Activated CD4-positive, alpha-beta T cell treated with anti-CD3 and anti-CD28 coated beads, Interleukin-2, amount 10 ng/mL, durations not matched to agents 24 days and 14 days (primary cell): ENCODE measurements around the gene LYPD5. TPM values are rescaled to one million over a fixed set of nuclear protein-coding genes. Genes with fewer than 3 reads are reported as not detected.
A peak's percentile ranks its signal among the peaks of the same experiment; 100 is the strongest.
"Not testable (repeated sequence)": the region's sequence is repeated elsewhere in the genome, so short reads cannot be mapped to it uniquely, and the experiment has no call there.

ENCODE experiments used
- DNase-seq: peaks from one replicate; pipeline ENCODE4 v3.0.0; 2022
- H3K27ac Mint-ChIP-seq: one replicate; pipeline ENCODE4 v1.8.0; 2022; ENCODE audit warnings: mild to moderate bottlenecking, mixed read lengths
- H3K27me3 Mint-ChIP-seq: one replicate; pipeline ENCODE4 v1.8.0; 2022; ENCODE audit warnings: mixed read lengths
- H3K36me3 Mint-ChIP-seq: one replicate; pipeline ENCODE4 v1.8.0; 2022; ENCODE audit warnings: low read depth, mild to moderate bottlenecking, mixed read lengths
- H3K4me1 Mint-ChIP-seq: one replicate; pipeline ENCODE4 v1.8.0; 2021; ENCODE audit warnings: mixed read lengths
- H3K4me3 Mint-ChIP-seq: one replicate; pipeline ENCODE4 v1.8.0; 2022; ENCODE audit warnings: mild to moderate bottlenecking, moderate library complexity, mixed read lengths
- H3K9me3 Mint-ChIP-seq: one replicate; pipeline ENCODE4 v1.8.0; 2021; ENCODE audit warnings: mixed read lengths
- intact Hi-C: fragments of 100-400 bp; cut with micrococcal nuclease; formaldehyde crosslinking; loops from one replicate; pipeline ENCODE4 v1.15.1; 2023
- total RNA-seq: library from RNA; stranded (reverse); gene quantifications from 2 replicates; pipeline ENCODE4 v1.2.3, GENCODE V29; 2022

LYPD5 gene, protein sequence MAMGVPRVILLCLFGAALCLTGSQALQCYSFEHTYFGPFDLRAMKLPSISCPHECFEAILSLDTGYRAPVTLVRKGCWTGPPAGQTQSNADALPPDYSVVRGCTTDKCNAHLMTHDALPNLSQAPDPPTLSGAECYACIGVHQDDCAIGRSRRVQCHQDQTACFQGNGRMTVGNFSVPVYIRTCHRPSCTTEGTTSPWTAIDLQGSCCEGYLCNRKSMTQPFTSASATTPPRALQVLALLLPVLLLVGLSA
- total RNA-seq: 0.26 and 0.42 TPM in 2 replicates

DNA sequence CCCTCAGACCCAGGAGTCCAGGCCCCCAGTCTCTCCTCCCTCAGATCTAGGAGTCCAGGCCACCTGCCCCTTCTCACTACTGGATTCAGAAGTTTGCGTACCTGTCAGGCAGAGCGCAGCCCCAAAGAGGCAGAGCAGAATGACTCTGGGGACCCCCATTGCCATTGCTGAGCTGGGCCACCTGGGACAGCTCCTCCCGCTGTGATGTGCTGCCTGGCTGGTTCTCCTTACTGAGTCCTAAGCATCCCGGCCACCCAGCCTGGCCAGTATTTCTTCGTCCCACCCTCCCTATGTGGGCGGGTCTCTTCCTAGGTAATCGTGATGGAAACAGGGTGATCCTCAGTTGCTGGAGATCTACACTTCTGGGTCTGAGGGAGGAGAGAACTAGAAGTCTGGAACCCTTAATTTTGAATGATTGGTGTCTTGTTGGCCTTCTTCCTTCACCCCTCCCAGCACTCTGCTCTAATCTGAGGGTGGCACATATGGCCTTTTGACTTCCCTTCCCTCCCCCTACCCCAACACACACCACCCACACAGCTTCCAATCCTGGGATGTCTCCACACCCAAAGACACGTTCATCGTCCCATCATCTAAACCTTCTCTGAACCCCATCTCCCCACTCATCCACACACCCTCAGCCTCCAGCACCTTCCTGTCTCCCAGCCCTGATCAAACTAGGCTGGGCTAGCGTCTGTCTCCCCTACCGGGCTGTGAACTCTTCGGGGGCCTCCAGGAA is at the start of gene LYPD5:
LYPD5 (minus strand) TSS at position 232 of the 736 bp plus-strand sequence; CDS start at position 165, 67 bp downstream.
- H3K4me1 Mint-ChIP-seq: peaks cover 10% of the 10 kb centered on the region
- peaks cover 23% of the 10 kb centered on the region for H3K27me3 Mint-ChIP-seq
- H3K9me3 Mint-ChIP-seq: no peaks in the 10 kb centered on the region
- H3K27ac Mint-ChIP-seq: no peak within 1 kb of the TSS
- no peak within 1 kb of the TSS for H3K4me3 Mint-ChIP-seq
- no peaks in the 10 kb centered on the region for H3K36me3 Mint-ChIP-seq
- DNase-seq: no peak
- intact Hi-C loops: no loop called here

DNA sequence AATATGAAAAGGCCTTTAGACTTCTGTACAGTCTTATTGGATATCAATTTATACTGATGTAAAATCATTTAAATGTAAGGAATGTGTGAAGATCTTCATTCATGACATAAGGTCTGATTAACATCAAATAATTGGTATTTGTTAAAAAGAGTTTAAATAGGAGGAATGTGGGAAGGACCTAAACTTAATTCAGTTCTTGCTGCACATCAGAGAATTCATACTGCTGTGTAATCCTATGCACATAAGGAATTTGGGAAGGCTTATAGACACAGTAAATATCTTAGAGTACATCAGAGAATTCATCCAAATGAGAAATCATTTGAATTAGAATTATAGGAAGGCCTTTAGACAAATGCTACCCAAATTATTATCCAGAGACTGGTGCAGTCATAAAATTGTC is 46.6 kb upstream of the LYPD5 start:
- no peak overlapping the region for H3K4me3 Mint-ChIP-seq
- intact Hi-C loops: no loop called here
- H3K4me1 Mint-ChIP-seq: no peaks in the 10 kb centered on the region
- H3K9me3 Mint-ChIP-seq: peaks cover 20% of the 10 kb centered on the region
- H3K27ac Mint-ChIP-seq: no peak overlapping the region
- DNase-seq: no peak
- H3K27me3 Mint-ChIP-seq: no peaks in the 10 kb centered on the region
- H3K36me3 Mint-ChIP-seq: peaks cover 23% of the 10 kb centered on the region

DNA sequence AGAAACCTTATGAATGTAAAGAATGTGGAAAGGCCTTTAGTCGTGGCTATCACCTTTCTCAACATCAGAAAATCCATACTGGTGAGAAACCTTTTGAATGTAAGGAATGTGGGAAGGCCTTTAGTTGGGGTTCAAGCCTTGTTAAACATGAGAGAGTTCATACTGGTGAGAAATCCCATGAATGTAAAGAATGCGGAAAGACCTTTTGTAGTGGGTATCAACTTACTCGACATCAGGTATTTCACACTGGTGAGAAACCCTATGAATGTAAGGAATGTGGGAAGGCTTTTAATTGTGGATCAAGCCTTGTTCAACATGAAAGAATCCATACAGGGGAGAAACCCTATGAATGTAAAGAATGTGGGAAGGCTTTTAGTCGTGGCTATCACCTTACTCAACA is 45.6 kb upstream of the LYPD5 start:
- H3K36me3 Mint-ChIP-seq: peaks cover 27% of the 10 kb centered on the region
- H3K4me1 Mint-ChIP-seq: no peaks in the 10 kb centered on the region
- H3K4me3 Mint-ChIP-seq: no peak overlapping the region
- intact Hi-C loops: no loop called here
- no peak overlapping the region for H3K27ac Mint-ChIP-seq
- no peaks in the 10 kb centered on the region for H3K27me3 Mint-ChIP-seq
- H3K9me3 Mint-ChIP-seq: peaks cover 20% of the 10 kb centered on the region
- no peak for DNase-seq

DNA sequence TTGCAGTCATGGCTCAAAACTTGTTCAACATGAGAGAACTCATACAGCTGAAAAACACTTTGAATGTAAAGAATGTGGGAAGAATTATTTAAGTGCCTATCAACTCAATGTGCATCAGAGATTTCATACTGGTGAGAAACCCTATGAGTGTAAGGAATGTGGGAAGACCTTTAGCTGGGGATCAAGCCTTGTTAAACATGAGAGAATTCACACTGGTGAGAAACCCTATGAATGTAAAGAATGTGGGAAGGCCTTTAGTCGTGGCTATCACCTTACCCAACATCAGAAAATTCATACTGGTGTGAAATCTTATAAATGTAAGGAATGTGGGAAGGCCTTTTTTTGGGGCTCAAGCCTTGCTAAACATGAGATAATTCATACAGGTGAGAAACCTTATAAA is 45.0 kb upstream of the LYPD5 start:
- peaks cover 29% of the 10 kb centered on the region for H3K36me3 Mint-ChIP-seq
- H3K4me3 Mint-ChIP-seq: no peak overlapping the region
- H3K27ac Mint-ChIP-seq: no peak overlapping the region
- DNase-seq: no peak
- no peaks in the 10 kb centered on the region for H3K27me3 Mint-ChIP-seq
- intact Hi-C loops: no loop called here
- peaks cover 17% of the 10 kb centered on the region for H3K9me3 Mint-ChIP-seq
- no peaks in the 10 kb centered on the region for H3K4me1 Mint-ChIP-seq

DNA sequence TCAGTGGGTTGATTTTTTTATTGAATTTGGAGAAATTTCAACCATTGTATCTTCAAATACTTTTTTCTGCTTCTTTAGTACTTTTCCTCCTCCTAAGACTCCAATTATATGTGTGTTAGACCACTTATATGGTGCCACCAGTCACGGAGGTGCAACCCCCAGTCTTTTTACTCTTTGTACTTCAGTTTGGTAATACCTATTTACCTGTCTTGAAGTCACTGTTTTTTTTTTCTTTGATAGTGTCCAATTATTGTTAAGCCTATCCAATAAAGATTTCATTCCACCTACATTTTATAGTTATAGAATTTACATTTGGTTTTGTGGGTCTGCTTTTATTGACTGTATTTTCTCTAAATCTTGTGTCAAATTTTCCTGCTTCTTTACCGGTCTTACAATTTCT is 39.8 kb upstream of the LYPD5 start:
- Mint-ChIP-seq H3K36me3 (peaks cover 60% of the 10 kb centered on the region), H3K4me1 (no peaks in the 10 kb centered on the region), H3K27me3 (no peaks in the 10 kb centered on the region), H3K9me3 (peaks cover 21% of the 10 kb centered on the region), H3K4me3 (no peak overlapping the region), H3K27ac (no peak overlapping the region)
- DNase-seq: no peak
- intact Hi-C loops: no loop called here

DNA sequence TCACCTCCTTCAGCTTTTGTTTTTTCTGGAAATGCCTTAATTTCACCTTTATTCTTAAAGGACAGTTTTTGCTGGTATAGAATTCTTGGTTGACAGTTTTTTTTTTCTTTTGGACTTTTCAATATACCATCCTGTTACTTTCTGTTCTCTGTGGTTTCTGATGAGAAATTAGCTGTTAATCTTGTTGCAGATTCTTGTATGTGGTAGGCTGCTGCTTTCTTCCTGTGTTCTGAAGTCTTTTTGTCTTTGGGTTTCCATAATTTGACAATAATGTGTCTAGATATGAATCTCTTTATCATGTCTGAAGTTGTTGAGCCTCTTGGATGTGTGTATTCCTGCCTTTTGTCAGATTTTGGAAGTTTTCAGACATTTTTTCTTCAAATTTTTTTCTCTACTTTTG is 36.9 kb upstream of the LYPD5 start:
- Mint-ChIP-seq H3K9me3 (peaks cover 31% of the 10 kb centered on the region), H3K27me3 (no peaks in the 10 kb centered on the region), H3K27ac (no peak overlapping the region), H3K4me3 (no peak overlapping the region), H3K36me3 (peaks cover 74% of the 10 kb centered on the region), H3K4me1 (no peaks in the 10 kb centered on the region)
- no peak for DNase-seq
- intact Hi-C loops: no loop called here

DNA sequence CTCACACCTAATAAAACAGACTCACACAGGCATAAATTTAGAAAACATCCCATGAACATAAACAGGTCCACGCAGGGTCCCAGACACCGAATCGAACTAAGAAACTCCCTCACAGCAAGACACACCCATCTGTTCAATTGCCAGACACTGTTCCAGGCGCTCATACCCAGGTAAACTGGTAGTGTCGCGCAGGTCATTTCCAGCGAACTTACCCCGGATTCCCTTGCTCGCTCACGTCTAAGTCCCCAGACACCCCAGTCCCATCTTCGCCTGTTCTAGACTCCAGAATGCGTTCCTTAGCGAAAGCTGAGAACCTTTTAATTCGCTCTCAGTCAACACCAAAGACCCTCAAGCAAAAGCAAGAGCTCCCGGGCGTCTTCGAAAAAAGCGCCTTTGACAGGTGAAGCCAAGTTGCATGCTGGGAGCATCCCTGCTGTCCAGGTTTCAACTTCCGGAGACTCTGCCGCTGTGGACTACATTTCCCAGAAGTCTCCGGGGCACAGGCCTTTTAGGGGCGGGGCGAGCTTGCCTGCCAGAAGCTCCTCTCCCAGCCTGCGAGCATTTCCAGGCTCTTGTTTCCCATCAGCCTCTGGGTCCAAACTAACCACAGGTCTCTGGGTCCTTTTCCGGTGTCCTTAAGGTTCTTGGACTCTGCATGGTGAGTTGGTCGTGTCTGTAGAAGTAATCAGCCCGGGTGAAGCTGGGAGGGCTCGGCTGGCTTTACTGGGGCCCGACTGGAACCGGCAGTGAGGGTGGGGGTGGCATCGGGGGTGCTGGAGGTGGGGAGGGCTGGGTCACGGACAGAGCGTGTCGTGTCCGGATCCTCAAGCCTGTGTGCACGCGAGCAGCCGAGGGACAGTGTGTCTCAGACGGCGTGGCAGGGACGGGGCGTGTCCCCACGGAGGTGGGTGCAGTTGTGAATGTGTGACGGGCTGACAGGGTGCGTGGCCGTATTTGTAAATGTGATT is 24.8 kb upstream of the LYPD5 start, which contains the start of gene ZNF283:
ZNF283 (plus strand) TSS at position 535 of the 968 bp plus-strand sequence. CDS start 6,184 bp downstream, outside the sequence.
- Mint-ChIP-seq H3K4me3 (peak within 1 kb of the TSS; percentile 87), H3K9me3 (peaks cover 26% of the 10 kb centered on the region), H3K27me3 (peaks cover 11% of the 10 kb centered on the region), H3K36me3 (peaks cover 38% of the 10 kb centered on the region), H3K27ac (peak within 1 kb of the TSS; percentile 42), H3K4me1 (peaks cover 13% of the 10 kb centered on the region)
- DNase-seq: peak; percentile 95
- intact Hi-C loops: loop anchor here (1.0 to 10.0 kb wide), 4 partner anchors 108 to 268 kb away; partner anchors contain the start of genes ZNF221, ZNF224, ZNF230 and ZNF45

DNA sequence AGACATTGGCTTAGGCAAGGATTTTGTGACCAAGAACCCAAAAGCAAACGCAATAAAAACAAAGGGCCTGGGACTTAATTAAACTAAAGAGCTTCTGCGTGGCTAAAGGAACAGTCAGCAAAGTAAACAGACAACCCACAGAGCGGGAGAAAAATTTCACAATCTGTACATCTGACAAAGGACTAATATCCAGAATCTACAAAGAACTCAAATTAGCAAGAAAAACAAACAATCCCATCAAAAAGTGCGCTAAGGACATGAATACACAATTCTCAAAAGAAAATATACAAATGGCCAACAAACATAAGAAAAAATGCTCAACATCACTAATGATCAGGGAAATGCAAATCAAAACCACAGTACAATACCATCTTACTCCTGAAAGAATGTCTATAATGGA is 22.3 kb upstream of the LYPD5 start:
- intact Hi-C loops: loop anchor here (10.0 kb wide), 1 partner anchor 110 kb away; the partner anchor contains the start of gene ZNF45
- not testable (repeated sequence) for H3K4me3 Mint-ChIP-seq, H3K27ac Mint-ChIP-seq, DNase-seq
- Mint-ChIP-seq H3K9me3 (peaks cover 36% of the 10 kb centered on the region), H3K36me3 (peaks cover 27% of the 10 kb centered on the region), H3K4me1 (peaks cover 23% of the 10 kb centered on the region), H3K27me3 (peaks cover 26% of the 10 kb centered on the region)

DNA sequence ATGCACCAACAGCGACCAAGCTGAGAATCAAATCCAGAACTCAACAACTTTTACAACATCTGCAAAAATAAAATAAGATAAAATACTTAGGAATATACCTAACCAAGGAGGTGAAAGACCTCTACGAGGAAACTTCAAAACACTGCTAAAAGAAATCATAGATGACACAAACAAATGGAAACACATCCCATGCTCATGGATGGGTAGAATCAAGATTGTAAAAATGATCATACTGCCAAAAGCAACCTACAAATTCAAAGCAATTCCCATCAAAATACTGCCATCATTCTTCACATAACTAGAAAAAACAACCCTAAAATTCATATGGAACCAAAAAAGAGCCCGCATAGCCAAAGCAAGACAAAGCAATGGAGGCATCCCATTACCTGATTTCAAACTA is 21.6 kb upstream of the LYPD5 start:
- not testable (repeated sequence) for H3K27ac Mint-ChIP-seq, DNase-seq, H3K4me3 Mint-ChIP-seq
- peaks cover 22% of the 10 kb centered on the region for H3K36me3 Mint-ChIP-seq
- peaks cover 23% of the 10 kb centered on the region for H3K4me1 Mint-ChIP-seq
- intact Hi-C loops: loop anchor here (10.0 kb wide), 1 partner anchor 111 kb away; the partner anchor contains the start of gene ZNF45
- H3K9me3 Mint-ChIP-seq: peaks cover 36% of the 10 kb centered on the region
- H3K27me3 Mint-ChIP-seq: peaks cover 26% of the 10 kb centered on the region

DNA sequence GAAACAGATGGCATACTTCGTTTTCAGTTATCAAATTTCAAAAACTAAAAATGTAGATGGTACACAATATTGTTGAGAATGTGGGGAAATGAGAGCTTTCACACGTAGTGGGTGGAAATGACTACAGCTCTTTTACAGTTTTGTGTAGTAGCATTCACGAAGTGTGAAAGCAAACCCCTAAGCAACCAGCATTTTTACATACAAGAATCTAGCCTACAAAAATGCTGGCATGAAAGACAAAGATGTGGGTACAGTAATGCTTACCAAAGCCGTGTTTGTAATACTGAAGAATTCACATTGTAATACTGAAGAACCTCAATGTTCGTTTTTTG is 18.6 kb upstream of the LYPD5 start:
- Mint-ChIP-seq H3K36me3 (peaks cover 6% of the 10 kb centered on the region), H3K9me3 (peaks cover 35% of the 10 kb centered on the region), H3K4me3 (peak overlapping the region; percentile 82), H3K27ac (no peak overlapping the region), H3K27me3 (peaks cover 31% of the 10 kb centered on the region), H3K4me1 (peaks cover 10% of the 10 kb centered on the region)
- intact Hi-C loops: loop anchor here (10.0 kb wide), 1 partner anchor 114 kb away; the partner anchor contains the start of gene ZNF45
- DNase-seq: peak; percentile 15

DNA sequence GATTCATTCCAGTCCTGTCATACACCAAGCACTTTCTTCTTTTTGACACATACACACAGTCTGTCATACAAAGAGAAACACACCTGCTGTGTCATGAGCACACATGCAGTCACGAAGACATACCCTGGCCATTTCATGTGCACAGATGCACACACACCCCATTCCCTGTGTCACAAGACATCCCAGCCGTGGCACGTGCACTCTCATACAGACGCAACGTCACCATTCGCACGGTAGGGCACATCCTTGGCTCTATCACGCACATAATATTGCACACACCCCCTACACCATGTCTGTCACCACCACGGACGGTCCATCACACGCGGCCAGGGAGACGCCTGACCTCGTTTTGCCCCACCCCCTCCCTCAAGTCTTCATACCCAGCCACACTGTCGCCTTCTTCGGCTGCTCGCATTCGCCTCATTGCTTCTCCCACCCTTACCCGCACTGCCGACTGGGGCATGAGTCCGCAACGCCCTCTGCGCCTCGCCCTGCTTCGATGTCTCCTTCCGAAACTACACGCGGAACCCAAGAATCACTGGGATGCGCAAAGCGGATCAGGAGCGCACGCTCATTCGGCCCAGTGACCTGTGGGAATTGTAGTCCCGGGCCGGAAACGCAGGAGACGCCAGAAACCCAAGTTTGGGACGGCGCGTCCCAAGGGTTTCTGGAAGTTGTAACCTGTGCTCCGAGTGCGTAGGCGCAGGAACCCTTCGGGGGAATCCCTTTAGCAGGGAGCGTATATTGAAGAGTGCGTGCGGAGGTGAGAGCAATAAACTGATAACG is 18.0 kb upstream of the LYPD5 start:
- Mint-ChIP-seq H3K27ac (peak overlapping the region; percentile 70), H3K4me1 (peaks cover 10% of the 10 kb centered on the region), H3K27me3 (peaks cover 31% of the 10 kb centered on the region), H3K36me3 (peaks cover 5% of the 10 kb centered on the region), H3K9me3 (peaks cover 34% of the 10 kb centered on the region), H3K4me3 (peak overlapping the region; percentile 82)
- intact Hi-C loops: loop anchor here (10.0 kb wide), 1 partner anchor 115 kb away; the partner anchor contains the start of gene ZNF45
- peak; percentile 68 for DNase-seq

DNA sequence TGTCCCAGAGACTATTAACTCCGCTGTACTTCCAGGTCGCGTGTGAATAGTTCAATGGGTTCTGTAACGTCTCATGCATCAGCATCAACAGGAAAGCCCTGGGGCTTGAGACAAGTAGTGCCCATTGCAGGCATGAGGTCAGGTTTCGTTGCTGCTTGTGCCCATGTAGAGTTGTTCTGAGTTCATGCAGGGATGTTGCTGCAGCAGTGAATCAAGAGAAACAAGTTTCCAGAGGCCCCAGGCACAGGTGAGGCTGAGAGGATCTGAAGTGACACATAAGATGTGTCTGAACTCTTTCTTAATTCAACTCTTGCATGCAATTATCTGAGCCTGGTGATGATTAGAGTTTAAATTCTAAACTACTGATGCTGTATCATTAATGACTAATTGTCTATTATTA is 16.3 kb upstream of the LYPD5 start:
- H3K36me3 Mint-ChIP-seq: peaks cover 5% of the 10 kb centered on the region
- H3K27me3 Mint-ChIP-seq: peaks cover 20% of the 10 kb centered on the region
- no peak overlapping the region for H3K27ac Mint-ChIP-seq
- no peak for DNase-seq
- peaks cover 10% of the 10 kb centered on the region for H3K4me1 Mint-ChIP-seq
- intact Hi-C loops: no loop called here
- H3K4me3 Mint-ChIP-seq: no peak overlapping the region
- H3K9me3 Mint-ChIP-seq: peaks cover 20% of the 10 kb centered on the region

DNA sequence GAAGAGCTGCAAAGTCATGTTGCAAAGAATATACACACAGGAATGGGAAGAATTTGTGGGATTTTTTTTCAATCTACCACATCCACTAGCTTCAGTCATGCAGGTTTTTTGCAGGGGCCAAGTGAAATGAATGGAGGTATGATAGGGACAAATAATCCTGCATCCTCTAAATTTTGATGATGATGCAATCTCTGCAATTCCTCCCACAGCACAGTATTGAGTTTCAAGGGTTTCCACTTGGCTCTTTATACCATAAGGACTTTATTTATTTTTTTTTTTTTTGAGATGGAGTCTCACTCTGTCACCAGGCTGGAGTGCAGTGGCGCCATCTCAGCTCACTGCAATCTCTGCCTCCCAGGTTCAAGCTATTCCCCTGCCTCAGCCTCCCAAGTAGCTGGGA is 15.2 kb upstream of the LYPD5 start:
- Mint-ChIP-seq H3K27me3 (peaks cover 20% of the 10 kb centered on the region), H3K9me3 (peaks cover 20% of the 10 kb centered on the region)
- H3K4me3 Mint-ChIP-seq, intact Hi-C loops, H3K36me3 Mint-ChIP-seq, H3K27ac Mint-ChIP-seq, H3K4me1 Mint-ChIP-seq, DNase-seq: not testable (repeated sequence)
